Measurements from ENCODE around the gene HPS1. TPM values are rescaled to one million over a fixed set of nuclear protein-coding genes. Genes with fewer than 3 reads are reported as not detected.

The HPS1 gene
- total and polyA plus RNA-seq, 2 experiments from 2014 or later: 21.4 to 51.2 TPM

DNA sequence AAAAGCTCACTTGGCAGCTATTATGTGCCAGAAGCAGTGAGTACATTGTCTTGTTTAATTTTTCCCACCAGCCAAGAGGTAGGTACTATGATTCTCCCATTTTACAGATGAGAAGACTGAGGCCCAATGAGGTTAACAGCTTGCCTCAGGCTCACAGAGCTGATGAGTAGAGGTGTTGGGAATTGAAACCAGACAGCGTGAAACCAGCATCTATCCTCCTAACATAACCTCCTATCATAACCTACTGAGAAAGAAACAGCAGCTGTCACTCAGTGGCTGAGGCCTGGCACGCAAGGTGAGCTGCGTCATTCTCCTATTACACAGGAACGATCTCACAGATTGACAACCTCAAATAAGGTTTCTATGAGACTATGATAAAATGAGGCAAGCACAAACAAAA, 37.9 kb downstream of the HPS1 start:
- H2AFZ ChIP-seq: no peak overlapping the region
- peaks cover 4% of the 10 kb centered on the region; the same call in 1 of the 3 replicates for H3K4me1 Mint-ChIP-seq
- H3K27me3 ChIP-seq (ENCODE audit: insufficient read depth): no peaks in the 10 kb centered on the region
- ATAC-seq (no peak), DNase-seq (ENCODE audit: low spot score) (no peak)
- H3K27ac Mint-ChIP-seq: no peak overlapping the region
- H3K36me3 Mint-ChIP-seq (ENCODE audit: low read depth): no peaks in the 10 kb centered on the region
- no peak for TF ChIP-seq CTCF (conservative IDR thresholded peaks at IDR 0.05; ENCODE audit: low read depth in 2 of 2)
- no peak for TF ChIP-seq EZH2 (IDR thresholded peaks at IDR 0.05; ENCODE audit: low read depth, unreplicated experiment)
- TF ChIP-seq, protein P1, sequence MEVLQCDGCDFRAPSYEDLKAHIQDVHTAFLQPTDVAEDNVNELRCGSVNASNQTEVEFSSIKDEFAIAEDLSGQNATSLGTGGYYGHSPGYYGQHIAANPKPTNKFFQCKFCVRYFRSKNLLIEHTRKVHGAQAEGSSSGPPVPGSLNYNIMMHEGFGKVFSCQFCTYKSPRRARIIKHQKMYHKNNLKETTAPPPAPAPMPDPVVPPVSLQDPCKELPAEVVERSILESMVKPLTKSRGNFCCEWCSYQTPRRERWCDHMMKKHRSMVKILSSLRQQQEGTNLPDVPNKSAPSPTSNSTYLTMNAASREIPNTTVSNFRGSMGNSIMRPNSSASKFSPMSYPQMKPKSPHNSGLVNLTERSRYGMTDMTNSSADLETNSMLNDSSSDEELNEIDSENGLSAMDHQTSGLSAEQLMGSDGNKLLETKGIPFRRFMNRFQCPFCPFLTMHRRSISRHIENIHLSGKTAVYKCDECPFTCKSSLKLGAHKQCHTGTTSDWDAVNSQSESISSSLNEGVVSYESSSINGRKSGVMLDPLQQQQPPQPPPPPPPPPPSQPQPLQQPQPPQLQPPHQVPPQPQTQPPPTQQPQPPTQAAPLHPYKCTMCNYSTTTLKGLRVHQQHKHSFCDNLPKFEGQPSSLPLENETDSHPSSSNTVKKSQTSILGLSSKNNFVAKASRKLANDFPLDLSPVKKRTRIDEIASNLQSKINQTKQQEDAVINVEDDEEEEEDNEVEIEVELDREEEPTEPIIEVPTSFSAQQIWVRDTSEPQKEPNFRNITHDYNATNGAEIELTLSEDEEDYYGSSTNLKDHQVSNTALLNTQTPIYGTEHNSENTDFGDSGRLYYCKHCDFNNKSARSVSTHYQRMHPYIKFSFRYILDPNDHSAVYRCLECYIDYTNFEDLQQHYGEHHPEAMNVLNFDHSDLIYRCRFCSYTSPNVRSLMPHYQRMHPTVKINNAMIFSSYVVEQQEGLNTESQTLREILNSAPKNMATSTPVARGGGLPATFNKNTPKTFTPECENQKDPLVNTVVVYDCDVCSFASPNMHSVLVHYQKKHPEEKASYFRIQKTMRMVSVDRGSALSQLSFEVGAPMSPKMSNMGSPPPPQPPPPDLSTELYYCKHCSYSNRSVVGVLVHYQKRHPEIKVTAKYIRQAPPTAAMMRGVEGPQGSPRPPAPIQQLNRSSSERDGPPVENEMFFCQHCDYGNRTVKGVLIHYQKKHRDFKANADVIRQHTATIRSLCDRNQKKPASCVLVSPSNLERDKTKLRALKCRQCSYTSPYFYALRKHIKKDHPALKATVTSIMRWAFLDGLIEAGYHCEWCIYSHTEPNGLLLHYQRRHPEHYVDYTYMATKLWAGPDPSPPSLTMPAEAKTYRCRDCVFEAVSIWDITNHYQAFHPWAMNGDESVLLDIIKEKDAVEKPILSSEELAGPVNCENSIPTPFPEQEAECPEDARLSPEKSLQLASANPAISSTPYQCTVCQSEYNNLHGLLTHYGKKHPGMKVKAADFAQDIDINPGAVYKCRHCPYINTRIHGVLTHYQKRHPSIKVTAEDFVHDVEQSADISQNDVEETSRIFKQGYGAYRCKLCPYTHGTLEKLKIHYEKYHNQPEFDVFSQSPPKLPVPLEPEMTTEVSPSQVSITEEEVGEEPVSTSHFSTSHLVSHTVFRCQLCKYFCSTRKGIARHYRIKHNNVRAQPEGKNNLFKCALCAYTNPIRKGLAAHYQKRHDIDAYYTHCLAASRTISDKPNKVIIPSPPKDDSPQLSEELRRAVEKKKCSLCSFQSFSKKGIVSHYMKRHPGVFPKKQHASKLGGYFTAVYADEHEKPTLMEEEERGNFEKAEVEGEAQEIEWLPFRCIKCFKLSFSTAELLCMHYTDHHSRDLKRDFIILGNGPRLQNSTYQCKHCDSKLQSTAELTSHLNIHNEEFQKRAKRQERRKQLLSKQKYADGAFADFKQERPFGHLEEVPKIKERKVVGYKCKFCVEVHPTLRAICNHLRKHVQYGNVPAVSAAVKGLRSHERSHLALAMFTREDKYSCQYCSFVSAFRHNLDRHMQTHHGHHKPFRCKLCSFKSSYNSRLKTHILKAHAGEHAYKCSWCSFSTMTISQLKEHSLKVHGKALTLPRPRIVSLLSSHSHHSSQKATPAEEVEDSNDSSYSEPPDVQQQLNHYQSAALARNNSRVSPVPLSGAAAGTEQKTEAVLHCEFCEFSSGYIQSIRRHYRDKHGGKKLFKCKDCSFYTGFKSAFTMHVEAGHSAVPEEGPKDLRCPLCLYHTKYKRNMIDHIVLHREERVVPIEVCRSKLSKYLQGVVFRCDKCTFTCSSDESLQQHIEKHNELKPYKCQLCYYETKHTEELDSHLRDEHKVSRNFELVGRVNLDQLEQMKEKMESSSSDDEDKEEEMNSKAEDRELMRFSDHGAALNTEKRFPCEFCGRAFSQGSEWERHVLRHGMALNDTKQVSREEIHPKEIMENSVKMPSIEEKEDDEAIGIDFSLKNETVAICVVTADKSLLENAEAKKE (CRISPR knock-in tag; IDR thresholded peaks at IDR 0.05): no peak
- no peak for TF ChIP-seq EZH2phosphoT487 (IDR thresholded peaks at IDR 0.05; ENCODE audit: unreplicated experiment)
- TF ChIP-seq NANOG (IDR thresholded peaks at IDR 0.05; ENCODE audit: borderline replicate concordance): no peak
- no peak for TF ChIP-seq ZNF331 (CRISPR knock-in tag; IDR thresholded peaks at IDR 0.05; ENCODE audit: low read depth)
- TF ChIP-seq STAT1 (IDR thresholded peaks at IDR 0.05; ENCODE audit: unreplicated experiment): no peak
- TF ChIP-seq POLR2AphosphoS5 (IDR thresholded peaks at IDR 0.05; ENCODE audit: low read depth): no peak
- no peak for TF ChIP-seq ZNF114 (CRISPR knock-in tag; IDR thresholded peaks at IDR 0.05)
- no peak for TF ChIP-seq ETS1 (IDR thresholded peaks at IDR 0.05)
- TF ChIP-seq, protein P2, sequence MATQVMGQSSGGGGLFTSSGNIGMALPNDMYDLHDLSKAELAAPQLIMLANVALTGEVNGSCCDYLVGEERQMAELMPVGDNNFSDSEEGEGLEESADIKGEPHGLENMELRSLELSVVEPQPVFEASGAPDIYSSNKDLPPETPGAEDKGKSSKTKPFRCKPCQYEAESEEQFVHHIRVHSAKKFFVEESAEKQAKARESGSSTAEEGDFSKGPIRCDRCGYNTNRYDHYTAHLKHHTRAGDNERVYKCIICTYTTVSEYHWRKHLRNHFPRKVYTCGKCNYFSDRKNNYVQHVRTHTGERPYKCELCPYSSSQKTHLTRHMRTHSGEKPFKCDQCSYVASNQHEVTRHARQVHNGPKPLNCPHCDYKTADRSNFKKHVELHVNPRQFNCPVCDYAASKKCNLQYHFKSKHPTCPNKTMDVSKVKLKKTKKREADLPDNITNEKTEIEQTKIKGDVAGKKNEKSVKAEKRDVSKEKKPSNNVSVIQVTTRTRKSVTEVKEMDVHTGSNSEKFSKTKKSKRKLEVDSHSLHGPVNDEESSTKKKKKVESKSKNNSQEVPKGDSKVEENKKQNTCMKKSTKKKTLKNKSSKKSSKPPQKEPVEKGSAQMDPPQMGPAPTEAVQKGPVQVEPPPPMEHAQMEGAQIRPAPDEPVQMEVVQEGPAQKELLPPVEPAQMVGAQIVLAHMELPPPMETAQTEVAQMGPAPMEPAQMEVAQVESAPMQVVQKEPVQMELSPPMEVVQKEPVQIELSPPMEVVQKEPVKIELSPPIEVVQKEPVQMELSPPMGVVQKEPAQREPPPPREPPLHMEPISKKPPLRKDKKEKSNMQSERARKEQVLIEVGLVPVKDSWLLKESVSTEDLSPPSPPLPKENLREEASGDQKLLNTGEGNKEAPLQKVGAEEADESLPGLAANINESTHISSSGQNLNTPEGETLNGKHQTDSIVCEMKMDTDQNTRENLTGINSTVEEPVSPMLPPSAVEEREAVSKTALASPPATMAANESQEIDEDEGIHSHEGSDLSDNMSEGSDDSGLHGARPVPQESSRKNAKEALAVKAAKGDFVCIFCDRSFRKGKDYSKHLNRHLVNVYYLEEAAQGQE (IDR thresholded peaks at IDR 0.05; ENCODE audit: unreplicated experiment): no peak
- TF ChIP-seq CREB1 (CRISPR knock-in tag; IDR thresholded peaks at IDR 0.05; ENCODE audit: low read depth): no peak
- no peak for TF ChIP-seq JUNB (IDR thresholded peaks at IDR 0.05; ENCODE audit: unreplicated experiment)
- no peaks in the 10 kb centered on the region for H3K79me2 ChIP-seq (replicated peaks; ENCODE audit: insufficient read depth)
- no peaks in the 10 kb centered on the region for H4K20me1 ChIP-seq (replicated peaks; ENCODE audit: insufficient read depth)
- no peaks in the 10 kb centered on the region for H3K9me3 Mint-ChIP-seq
- H3K4me3 ChIP-seq: no peak overlapping the region
- H3K27ac ChIP-seq (ENCODE audit: low read depth): no peak overlapping the region
- H3K4me3 Mint-ChIP-seq: no peak overlapping the region
- no peak overlapping the region for H3K4me2 ChIP-seq
- H3K27me3 Mint-ChIP-seq (ENCODE audit: insufficient read depth, low read depth, poor library complexity): peaks cover 1% of the 10 kb centered on the region
- H3K4me1 ChIP-seq (ENCODE audit: insufficient read depth): no peaks in the 10 kb centered on the region
- no peaks in the 10 kb centered on the region for H3K36me3 ChIP-seq (ENCODE audit: insufficient read depth)
- no peaks in the 10 kb centered on the region for H3K9me2 ChIP-seq (ENCODE audit: insufficient read depth)
- no peaks in the 10 kb centered on the region for H3F3A ChIP-seq (replicated peaks; ENCODE audit: low read depth)
